Femur (tissue), 1 donor: Measurements from ENCODE around the gene GALNT9.
"Not testable (repeated sequence)": the region's sequence is repeated elsewhere in the genome, so short reads cannot be mapped to it uniquely, and the experiment has no call there.

Source experiments
- DNase-seq: peaks from one replicate; pipeline ENCODE4 v3.0.0-alpha.2; 2017

GALNT9 gene

GRCh38 chr12:132247718-132248452 is 81.5 kb downstream of the GALNT9 start:
- no peak for DNase-seq

GRCh38 chr12:132246997-132247717 is 82.2 kb downstream of the GALNT9 start:
- no peak for DNase-seq

DNA sequence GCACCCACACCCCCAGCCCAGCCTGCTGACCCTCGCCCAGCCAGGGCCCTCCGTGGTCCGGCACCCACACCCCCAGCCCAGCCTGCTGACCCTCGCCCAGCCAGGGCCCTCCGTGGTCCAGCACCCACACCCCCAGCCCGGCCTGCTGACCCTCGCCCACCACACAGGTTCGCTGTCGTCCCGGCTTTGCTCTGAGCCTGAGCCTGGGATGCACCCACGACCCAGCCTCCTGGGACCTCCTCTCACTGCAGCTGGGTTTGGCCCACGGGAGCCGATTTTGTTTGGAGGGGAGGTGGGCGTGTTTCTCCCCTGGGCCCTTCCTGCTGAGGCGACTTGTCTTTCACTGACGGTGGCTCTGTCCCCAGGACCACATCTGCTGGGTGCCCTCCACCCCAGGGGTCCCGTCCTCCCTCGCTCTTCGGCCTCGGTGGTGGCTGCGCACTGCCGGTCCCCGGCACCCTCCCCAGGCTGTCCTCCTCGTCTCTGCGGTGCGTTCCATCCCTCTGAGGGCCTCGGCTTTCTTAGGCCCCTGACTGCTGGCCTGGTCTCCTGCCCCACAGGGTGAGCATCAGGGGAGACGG is 83.8 kb downstream of the GALNT9 start:
- no peak for DNase-seq

DNA sequence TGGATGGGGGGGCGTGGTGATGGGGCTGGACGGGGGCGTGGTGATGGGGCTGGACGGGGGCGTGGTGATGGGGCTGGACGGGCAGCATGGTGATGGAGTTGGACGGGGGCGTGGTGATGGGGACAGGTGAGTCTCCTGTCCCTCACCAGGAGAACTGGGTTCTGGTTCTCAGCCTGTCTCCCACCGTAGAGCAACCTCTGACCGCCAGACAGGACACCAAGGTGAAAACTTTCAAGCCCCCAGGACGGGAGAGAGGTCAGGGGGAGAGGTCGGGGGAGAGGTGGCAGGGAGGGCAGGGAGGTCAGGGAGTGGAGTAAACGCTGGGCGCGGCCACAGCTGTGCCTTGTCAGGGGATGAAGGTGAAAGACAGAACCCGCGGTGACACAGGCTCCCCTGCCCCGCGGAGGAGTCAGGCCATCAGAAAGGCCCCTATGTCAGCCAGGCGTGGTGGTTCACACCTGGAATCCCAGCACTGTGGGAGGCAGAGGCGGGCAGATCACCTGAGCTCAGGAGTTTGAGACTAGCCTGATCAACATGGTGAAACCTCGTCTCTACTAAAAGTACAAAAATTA is 84.6 kb downstream of the GALNT9 start:
- DNase-seq = no peak

DNA sequence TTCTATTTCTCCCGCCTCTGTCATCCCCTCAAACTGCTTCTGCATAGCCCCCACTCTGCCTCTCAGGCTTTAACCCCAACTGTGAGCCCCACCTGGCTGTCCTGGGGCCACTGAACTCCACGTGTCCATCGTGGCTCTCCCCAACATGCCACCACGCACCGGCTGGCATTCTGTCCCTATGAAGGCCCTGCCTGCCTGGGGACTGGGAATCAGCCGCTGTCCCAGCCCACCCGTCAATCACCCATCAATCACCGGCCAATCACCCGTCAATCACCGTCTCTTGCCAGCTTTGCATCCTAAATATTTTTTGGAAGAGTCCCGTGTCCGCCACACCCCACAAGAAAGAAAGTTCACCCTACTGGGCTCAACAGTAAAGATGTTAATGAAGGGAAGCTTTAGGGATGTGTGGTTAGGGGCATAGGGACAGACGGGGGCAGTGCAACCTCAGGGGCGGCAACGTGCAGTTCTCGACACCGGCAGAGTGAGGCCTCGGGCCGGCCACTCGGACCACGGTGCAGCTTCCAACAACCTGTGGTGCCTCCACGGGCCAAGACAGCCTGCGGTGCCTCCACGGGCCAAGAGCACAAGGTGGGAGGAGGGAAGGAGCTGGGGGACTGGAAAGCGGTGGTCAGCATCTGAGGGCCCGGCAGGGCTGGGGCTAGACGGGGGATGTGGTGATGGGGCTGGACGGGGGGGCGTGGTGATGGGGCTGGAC is 85.6 kb downstream of the GALNT9 start:
- no peak for DNase-seq

DNA sequence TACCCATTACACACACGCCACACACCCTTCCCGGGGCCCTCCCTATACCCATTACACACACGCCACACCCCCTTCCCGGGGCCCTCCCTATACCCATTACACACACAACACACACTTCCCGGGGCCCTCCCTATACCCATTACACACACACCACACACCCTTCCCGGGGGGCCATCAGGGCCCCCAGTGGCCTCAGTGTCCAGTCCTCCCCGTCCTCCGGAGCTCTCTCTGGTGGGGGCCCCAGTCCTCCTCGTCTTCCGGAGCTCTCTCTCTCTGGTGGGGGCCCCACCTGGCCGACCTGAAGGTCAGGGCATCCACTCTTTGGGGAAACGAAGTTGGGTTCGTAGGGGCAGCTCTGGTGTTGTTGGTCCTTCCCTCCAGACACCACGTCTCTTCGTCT is 86.2 kb downstream of the GALNT9 start:
- not testable (repeated sequence) for DNase-seq

DNA sequence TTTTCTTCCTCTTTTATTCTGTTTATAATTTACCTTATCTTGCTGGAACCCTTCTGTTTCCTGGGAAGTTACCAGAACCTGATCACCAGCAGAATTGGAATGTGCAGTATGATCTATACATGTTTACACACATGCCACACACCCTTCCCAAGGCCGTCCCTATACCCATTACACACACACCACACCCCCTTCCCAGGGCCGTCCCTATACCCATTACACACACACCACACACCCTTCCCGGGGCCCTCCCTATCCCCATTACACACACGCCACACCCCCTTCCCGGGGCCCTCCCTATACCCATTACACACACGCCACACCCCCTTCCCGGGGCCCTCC is 88.8 kb downstream of the GALNT9 start:
- DNase-seq = not testable (repeated sequence)

GRCh38 chr12:132239796-132240668 is 89.4 kb downstream of the GALNT9 start:
- DNase-seq = no peak

- no peak for DNase-seq
Measured at GRCh38 chr12:132239392-132239791, 90.0 kb downstream of the GALNT9 start.

GRCh38 chr12:132238884-132239283 is 90.5 kb downstream of the GALNT9 start:
- no peak for DNase-seq

DNA sequence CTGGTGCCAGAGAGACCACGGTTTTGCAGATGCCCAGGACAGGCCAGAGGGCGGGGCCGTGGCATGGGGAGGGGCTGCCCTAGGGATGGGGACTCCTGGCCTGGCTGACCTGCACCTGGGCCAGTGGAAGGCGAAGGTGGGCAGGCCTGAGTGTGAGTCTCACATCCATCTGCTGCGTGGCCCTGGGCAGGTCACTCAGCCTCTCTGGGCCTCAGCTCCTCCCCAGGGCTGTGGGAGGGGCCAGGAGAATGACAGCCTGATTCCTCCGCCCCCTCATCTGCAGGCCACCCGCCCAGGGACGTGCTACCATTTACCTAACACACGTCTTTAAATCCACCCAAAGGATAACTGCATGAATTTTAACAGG is 90.9 kb downstream of the GALNT9 start:
- DNase-seq = no peak

DNA sequence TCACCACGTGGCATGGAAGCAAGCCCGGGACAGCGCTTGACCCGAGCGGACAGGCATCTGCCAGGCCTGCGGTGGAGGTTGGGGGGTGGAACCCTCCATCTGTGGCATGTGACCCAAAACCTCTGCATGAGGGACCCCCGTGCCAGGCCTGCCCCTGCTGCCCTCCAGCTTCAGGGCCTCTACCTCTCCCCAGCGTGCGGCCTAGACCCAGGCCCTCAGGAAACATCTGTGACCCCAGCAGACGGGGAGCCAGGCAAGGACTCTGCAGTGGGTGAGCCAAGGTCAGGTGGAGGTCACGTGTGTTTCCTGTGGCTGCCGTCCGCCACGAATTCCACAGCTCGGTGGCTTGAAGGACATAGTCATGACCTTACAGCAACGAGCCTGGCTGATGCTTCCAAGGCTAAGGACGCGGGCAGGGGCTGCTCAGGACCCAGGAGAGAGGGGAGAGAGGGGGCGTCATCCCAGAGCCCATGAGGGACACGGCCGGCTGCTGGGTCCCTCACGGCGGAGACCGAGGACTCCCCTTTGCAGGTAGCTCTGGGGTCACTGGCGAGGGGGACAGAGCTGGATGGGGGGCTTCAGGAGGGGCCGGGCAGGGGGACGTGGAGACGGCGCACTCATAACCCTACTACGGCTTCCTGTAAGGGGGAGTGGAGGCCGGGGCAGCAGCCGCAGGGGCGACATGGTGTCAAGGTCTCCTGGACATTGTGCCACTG is 91.5 kb downstream of the GALNT9 start:
- no peak for DNase-seq

GRCh38 chr12:132236930-132237771 is 92.2 kb downstream of the GALNT9 start:
- DNase-seq = no peak

DNA sequence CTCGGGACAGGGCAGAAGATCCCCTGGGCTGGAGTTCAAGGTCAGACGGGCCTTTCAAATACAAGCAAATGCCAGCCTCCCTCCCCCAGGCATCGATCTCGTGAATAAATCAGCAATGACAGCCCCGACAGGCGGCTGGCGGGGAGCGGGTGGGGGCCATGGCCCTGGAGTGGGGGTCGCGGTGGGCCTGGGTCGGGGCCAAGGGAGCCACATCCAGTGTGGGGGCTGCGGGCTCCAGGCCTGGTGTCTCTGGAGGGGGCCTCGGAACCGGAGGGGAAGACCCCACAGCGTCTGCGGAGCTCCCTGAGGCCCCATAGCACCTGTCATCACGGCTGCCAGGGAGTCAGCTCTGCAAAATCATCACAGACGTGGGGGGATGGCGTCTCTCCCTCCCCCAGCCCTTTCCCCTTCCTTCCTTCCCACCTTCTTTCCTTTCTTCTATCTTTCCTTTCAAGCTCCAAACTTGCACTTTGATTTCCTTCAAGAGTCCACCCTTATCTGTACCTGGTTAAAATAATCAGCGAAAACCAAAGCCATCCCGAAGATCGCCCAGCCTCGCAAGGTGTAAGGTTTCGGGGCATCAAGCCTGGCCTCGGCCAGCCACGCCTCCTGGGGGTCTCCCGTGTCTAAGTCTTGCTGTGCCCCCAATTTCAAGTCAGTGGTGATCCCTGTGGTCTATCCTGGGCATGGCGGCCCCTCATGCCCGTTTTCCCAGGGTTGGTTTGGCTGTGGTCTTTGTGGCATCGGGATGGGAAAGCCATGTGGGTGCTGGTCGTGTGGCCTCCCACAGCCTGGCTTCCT is 93.1 kb downstream of the GALNT9 start:
- DNase-seq = no peak

DNA sequence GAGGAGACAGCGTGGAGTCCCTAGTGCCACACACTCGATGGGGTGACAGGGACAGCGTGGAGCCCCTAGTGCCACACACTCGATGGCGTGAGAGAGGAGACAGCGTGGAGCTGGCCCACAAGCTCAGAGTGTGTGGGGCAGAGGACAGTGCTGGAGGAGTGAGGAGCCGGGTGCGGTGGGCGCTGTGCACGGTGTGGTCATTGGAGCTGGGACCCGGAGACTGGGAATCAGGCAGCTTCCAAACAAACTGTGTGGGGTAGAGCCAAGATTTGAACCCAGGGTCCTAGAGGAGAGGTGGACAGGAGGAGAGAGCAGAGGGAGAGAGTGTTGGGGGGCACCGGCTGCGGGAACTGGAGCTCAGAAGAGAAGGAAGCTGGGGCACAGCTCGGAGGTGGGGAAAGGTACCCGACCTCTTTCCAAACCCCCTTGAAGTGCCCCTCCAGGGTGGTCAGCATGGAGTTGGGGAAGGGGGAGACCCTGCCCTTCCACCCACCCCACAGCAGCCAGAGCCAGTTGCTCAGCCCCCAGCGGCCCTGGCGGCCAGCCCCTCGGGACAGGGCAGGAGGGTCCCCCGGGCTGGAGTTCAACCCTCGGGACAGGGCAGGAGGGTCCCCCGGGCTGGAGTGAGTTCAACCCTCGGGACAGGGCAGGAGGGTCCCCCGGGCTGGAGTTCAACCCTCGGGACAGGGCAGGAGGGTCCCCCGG is 94.1 kb downstream of the GALNT9 start:
- no peak for DNase-seq

DNA sequence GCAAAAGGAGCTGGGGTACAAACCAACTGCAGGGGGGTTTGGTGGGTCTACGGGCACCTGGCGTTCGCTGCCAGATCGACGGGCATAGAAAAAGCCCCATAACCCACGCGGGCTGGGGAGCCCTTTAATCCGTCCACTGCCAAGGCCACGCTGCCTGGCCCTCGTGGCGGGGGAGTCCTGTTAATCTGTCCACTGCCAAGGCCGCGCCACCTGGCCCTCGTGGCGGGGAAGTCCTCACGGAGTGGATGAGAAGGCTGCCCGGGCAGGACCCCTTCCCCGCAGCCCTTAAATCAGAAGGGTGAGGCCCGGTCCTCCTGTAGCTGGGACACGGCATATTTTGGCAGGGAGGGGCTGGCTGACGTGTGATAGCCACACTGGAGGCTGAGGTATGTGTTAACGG is 99.0 kb downstream of the GALNT9 start:
- DNase-seq = no peak

DNA sequence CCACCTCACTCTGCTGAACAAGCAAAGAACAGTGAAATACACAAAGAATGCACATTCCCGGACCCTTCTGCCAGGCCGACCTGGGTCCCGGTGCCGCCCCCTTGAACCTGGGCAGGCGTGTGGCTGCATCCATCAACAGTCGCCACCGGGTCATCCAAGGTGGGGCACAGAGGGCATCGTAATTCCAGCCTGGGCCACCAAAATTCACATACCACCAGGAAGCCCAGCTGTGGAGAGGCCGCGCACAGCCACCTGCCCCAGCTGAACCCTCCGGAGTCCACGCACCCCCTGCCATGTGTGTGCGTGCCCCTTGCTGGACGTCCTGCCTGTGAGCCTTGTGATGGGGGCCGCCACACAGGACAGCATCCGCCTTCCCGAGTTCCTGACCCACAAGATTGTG is 99.5 kb downstream of the GALNT9 start:
- DNase-seq = no peak

GRCh38 chr12:132229193-132229760 is 100.1 kb downstream of the GALNT9 start:
- no peak for DNase-seq
